GM12864 (cell line): ENCODE results near the gene CENPM.

Source experiments
- DNase-seq: peaks from one replicate; pipeline ENCODE4 v3.0.0-alpha.2; 2011; ENCODE audit warnings: low read depth
- H3K4me3 ChIP-seq: 2 replicates; pipeline ENCODE4 v1.5.1; 2011; ENCODE audit warnings: mild to moderate bottlenecking, low read depth, low read length, control low read depth
- CTCF ChIP-seq: IDR thresholded peaks from 2 replicates; pipeline ENCODE4 v1.5.1; 2011; ENCODE audit warnings: low read depth, mild to moderate bottlenecking, moderate library complexity, low read length, control low read depth, inconsistent platforms; ENCODE audit errors: missing control alignments

Gene CENPM

GRCh38 chr22:41946629-41947423 lies at the start of gene CENPM:
TSS of gene CENPM (minus strand) at chr22:41947152. CDS start at chr22:41947076, 76 bp downstream.
- DNase-seq, result peak; percentile 82
- TF ChIP-seq CTCF, result no peak
- H3K4me3 ChIP-seq, result peak within 1 kb of the TSS; percentile 95

- TF ChIP-seq CTCF, result no peak
- no peak overlapping the region for H3K4me3 ChIP-seq
- no peak for DNase-seq
These were observed 48.3 kb upstream of the CENPM start for GRCh38 chr22:41995211-41995610.

- no peak for DNase-seq
- no peak overlapping the region for H3K4me3 ChIP-seq
- no peak for TF ChIP-seq CTCF
These were observed 45.5 kb upstream of the CENPM start for GRCh38 chr22:41992496-41992895.

GRCh38 chr22:41991111-41991510 lies 44.2 kb upstream of the CENPM start:
- no peak for TF ChIP-seq CTCF
- H3K4me3 ChIP-seq, result no peak overlapping the region
- no peak for DNase-seq

- DNase-seq, result no peak
- no peak for TF ChIP-seq CTCF
- H3K4me3 ChIP-seq, result no peak overlapping the region
These were observed 42.3 kb upstream of the CENPM start for GRCh38 chr22:41989246-41989645.

GRCh38 chr22:41987276-41987675 lies 40.3 kb upstream of the CENPM start:
- no peak overlapping the region for H3K4me3 ChIP-seq
- TF ChIP-seq CTCF, result no peak
- no peak for DNase-seq
